GM12865 (cell line): ENCODE results near the gene EEFSEC.

Source experiments
- DNase-seq: peaks from one replicate; pipeline ENCODE4 v3.0.0; 2010; ENCODE audit warnings: low read depth
- H3K4me3 ChIP-seq: 2 replicates; pipeline ENCODE4 v1.5.1; 2011; ENCODE audit warnings: mild to moderate bottlenecking, low read depth, low read length, control low read depth
- CTCF ChIP-seq: IDR thresholded peaks from 2 replicates; pipeline ENCODE4 v1.5.1; 2011; ENCODE audit warnings: low read length, control low read depth, low read depth, inconsistent platforms; ENCODE audit not compliant: insufficient read depth; ENCODE audit errors: missing control alignments

The EEFSEC gene

GRCh38 chr3:128324911-128325592 lies 171.8 kb downstream of the EEFSEC start:
- no peak overlapping the region for H3K4me3 ChIP-seq
- no peak for TF ChIP-seq CTCF

GRCh38 chr3:128326051-128326823 lies 173.0 kb downstream of the EEFSEC start:
- DNase-seq = no peak
- TF ChIP-seq CTCF = no peak
- no peak overlapping the region for H3K4me3 ChIP-seq

More at GRCh38 chr3:128324911-128325592, 171.8 kb downstream of the EEFSEC start:
- DNase-seq = no peak

- H3K4me3 ChIP-seq = no peak overlapping the region
- TF ChIP-seq CTCF = no peak
- DNase-seq = no peak
Observed at GRCh38 chr3:128327606-128328031, 174.3 kb downstream of the EEFSEC start.

GRCh38 chr3:128328546-128329458 lies 175.5 kb downstream of the EEFSEC start:
- no peak for DNase-seq
- H3K4me3 ChIP-seq = no peak overlapping the region
- no peak for TF ChIP-seq CTCF

GRCh38 chr3:128329491-128330213 lies 176.4 kb downstream of the EEFSEC start:
- no peak for DNase-seq
- no peak overlapping the region for H3K4me3 ChIP-seq
- TF ChIP-seq CTCF = no peak

- H3K4me3 ChIP-seq = no peak overlapping the region
- DNase-seq = no peak
- no peak for TF ChIP-seq CTCF
Observed at GRCh38 chr3:128330214-128330842, 177.0 kb downstream of the EEFSEC start.
